Measurements from ENCODE around the gene CEACAM8. TPM values are rescaled to one million over a fixed set of nuclear protein-coding genes. Genes with fewer than 3 reads are reported as not detected.
"Not testable (repeated sequence)": the region's sequence is repeated elsewhere in the genome, so short reads cannot be mapped to it uniquely, and the experiment has no call there.

CEACAM8 gene
- total and polyA plus RNA-seq, 2 donors, result 0.41 to 1.7 TPM

- 95% methylated on average over 1 of the region's 1 CpG for WGBS
- H3K36me3 ChIP-seq (ENCODE audit: control insufficient read depth in 2 of 2, insufficient read depth in 2 of 2, low read length in 1 of 2), result no peaks in the 10 kb centered on the region
- no peaks in the 10 kb centered on the region for H3K9me3 ChIP-seq (ENCODE audit: control insufficient read depth in 2 of 2, insufficient read depth in 1 of 2, low read length in 1 of 2)
- no peak overlapping the region for H3K27ac ChIP-seq (ENCODE audit: low read depth in 1 of 2, low read length in 1 of 2)
- H3K27me3 ChIP-seq (ENCODE audit: control insufficient read depth in 2 of 2, insufficient read depth in 1 of 2, low read length in 1 of 2), result no peaks in the 10 kb centered on the region
- H3K4me3 ChIP-seq (ENCODE audit: low read length in 2 of 2), result no peak overlapping the region
- DNase-seq (ENCODE audit: low read depth in 6 of 9, low spot score in 9 of 9), result no peak
- H3K4me1 ChIP-seq (ENCODE audit: control insufficient read depth in 2 of 2, insufficient read depth in 2 of 2, low read length in 2 of 2), result no peaks in the 10 kb centered on the region
These were observed 24.5 kb upstream of the CEACAM8 start for GRCh38 chr19:42619271-42619670.

DNA sequence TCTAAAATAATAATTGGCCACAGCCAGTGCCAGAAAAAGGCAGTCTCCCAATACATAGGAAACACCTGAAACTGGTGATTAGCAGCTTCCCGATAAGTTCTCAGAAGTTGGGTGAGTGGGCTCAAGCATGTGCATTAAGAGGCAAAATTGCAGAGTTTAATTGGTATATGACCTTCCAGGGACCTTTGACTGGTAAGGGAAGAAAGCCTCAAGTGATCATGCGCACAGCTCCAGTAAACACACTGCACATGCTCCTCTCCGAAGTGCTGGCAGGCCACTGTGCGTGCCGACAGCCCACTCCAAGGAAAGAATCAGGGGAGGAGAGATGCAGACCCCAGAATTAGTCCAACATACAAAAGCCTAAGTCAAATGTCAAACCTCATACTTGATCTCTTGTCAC is 18.9 kb upstream of the CEACAM8 start:
- no peak overlapping the region for H3K27ac ChIP-seq (ENCODE audit: low read depth in 1 of 2, low read length in 1 of 2)
- H3K4me1 ChIP-seq (ENCODE audit: control insufficient read depth in 2 of 2, insufficient read depth in 2 of 2, low read length in 2 of 2), result no peaks in the 10 kb centered on the region
- no peak overlapping the region for H3K4me3 ChIP-seq (ENCODE audit: low read length in 2 of 2)
- no peaks in the 10 kb centered on the region for H3K36me3 ChIP-seq (ENCODE audit: control insufficient read depth in 2 of 2, insufficient read depth in 2 of 2, low read length in 1 of 2)
- no peaks in the 10 kb centered on the region for H3K9me3 ChIP-seq (ENCODE audit: control insufficient read depth in 2 of 2, insufficient read depth in 1 of 2, low read length in 1 of 2)
- no peaks in the 10 kb centered on the region for H3K27me3 ChIP-seq (ENCODE audit: control insufficient read depth in 2 of 2, insufficient read depth in 1 of 2, low read length in 1 of 2)
- no peak for DNase-seq (ENCODE audit: low read depth in 6 of 9, low spot score in 9 of 9)
- 91% methylated on average over 5 of the region's 5 CpGs for WGBS

- H3K27me3 ChIP-seq (ENCODE audit: control insufficient read depth in 2 of 2, insufficient read depth in 1 of 2, low read length in 1 of 2); H3K4me3 ChIP-seq (ENCODE audit: low read length in 2 of 2); H3K27ac ChIP-seq (ENCODE audit: low read depth in 1 of 2, low read length in 1 of 2); H3K9me3 ChIP-seq (ENCODE audit: control insufficient read depth in 2 of 2, insufficient read depth in 1 of 2, low read length in 1 of 2); DNase-seq (ENCODE audit: low read depth in 6 of 9, low spot score in 9 of 9); H3K4me1 ChIP-seq (ENCODE audit: control insufficient read depth in 2 of 2, insufficient read depth in 2 of 2, low read length in 2 of 2); H3K36me3 ChIP-seq (ENCODE audit: control insufficient read depth in 2 of 2, insufficient read depth in 2 of 2, low read length in 1 of 2): not testable (repeated sequence)
- 93% methylated on average over 27 of the region's 33 CpGs for WGBS
These were observed 15.7 kb upstream of the CEACAM8 start for GRCh38 chr19:42610401-42610915.

DNA sequence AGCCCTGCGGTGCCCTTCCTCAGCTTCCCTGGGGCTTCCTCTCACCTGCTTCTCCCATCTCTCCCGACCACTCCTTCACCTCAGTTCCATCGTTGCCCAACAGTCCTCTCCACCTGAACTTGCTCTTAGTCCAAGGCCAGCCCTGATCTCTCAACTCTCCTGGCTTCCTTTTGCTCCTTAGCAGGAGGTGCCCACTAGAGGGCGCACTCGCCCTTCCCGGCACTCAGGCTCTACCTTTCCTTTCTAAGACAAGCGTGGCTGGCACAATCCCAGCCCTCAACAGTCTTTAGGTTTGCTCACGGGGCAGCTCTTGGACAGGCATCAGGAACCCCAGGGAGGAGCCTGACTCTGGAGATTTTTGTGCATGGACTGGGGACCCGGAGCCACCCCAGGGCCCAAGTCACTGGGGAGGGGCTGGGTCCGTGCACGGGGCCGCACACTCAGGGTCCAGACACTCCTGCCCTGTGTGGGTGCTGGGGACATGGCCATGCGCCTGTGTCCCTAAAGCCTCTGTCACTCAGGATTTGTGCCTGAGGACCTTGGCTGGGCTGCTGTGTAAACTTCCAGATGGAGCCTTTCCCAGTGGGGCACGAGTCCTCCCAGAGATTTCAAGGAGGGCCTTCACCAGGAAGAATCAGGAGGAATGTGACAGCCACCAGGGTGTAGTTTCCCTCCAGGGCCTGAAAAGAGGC is 12.1 kb upstream of the CEACAM8 start:
- Histone ChIP-seq H3K27me3 (ENCODE audit: control insufficient read depth in 2 of 2, insufficient read depth in 1 of 2, low read length in 1 of 2) (no peaks in the 10 kb centered on the region), H3K27ac (ENCODE audit: low read depth in 1 of 2, low read length in 1 of 2) (no peak overlapping the region), H3K9me3 (ENCODE audit: control insufficient read depth in 2 of 2, insufficient read depth in 1 of 2, low read length in 1 of 2) (no peaks in the 10 kb centered on the region), H3K4me1 (ENCODE audit: control insufficient read depth in 2 of 2, insufficient read depth in 2 of 2, low read length in 2 of 2) (no peaks in the 10 kb centered on the region), H3K4me3 (ENCODE audit: low read length in 2 of 2) (no peak overlapping the region), H3K36me3 (ENCODE audit: control insufficient read depth in 2 of 2, insufficient read depth in 2 of 2, low read length in 1 of 2) (no peaks in the 10 kb centered on the region)
- WGBS, result 43% methylated on average over 14 of the region's 14 CpGs
- DNase-seq (ENCODE audit: low read depth in 6 of 9, low spot score in 9 of 9), result peak in 6 of 9 donors; percentile 4 to 44 (median 16)

- no peaks in the 10 kb centered on the region for H3K9me3 ChIP-seq (ENCODE audit: control insufficient read depth in 2 of 2, insufficient read depth in 1 of 2, low read length in 1 of 2)
- no peaks in the 10 kb centered on the region for H3K36me3 ChIP-seq (ENCODE audit: control insufficient read depth in 2 of 2, insufficient read depth in 2 of 2, low read length in 1 of 2)
- H3K27ac ChIP-seq (ENCODE audit: low read depth in 1 of 2, low read length in 1 of 2), result no peak overlapping the region
- WGBS, result 30% methylated on average over 5 of the region's 5 CpGs
- peak in 3 of 9 donors; percentile 4 to 37 (median 35) for DNase-seq (ENCODE audit: low read depth in 6 of 9, low spot score in 9 of 9)
- H3K27me3 ChIP-seq (ENCODE audit: control insufficient read depth in 2 of 2, insufficient read depth in 1 of 2, low read length in 1 of 2), result no peaks in the 10 kb centered on the region
- H3K4me3 ChIP-seq (ENCODE audit: low read length in 2 of 2), result no peak overlapping the region
- no peaks in the 10 kb centered on the region for H3K4me1 ChIP-seq (ENCODE audit: control insufficient read depth in 2 of 2, insufficient read depth in 2 of 2, low read length in 2 of 2)
These were observed 7.2 kb upstream of the CEACAM8 start for GRCh38 chr19:42601811-42602443.

DNA sequence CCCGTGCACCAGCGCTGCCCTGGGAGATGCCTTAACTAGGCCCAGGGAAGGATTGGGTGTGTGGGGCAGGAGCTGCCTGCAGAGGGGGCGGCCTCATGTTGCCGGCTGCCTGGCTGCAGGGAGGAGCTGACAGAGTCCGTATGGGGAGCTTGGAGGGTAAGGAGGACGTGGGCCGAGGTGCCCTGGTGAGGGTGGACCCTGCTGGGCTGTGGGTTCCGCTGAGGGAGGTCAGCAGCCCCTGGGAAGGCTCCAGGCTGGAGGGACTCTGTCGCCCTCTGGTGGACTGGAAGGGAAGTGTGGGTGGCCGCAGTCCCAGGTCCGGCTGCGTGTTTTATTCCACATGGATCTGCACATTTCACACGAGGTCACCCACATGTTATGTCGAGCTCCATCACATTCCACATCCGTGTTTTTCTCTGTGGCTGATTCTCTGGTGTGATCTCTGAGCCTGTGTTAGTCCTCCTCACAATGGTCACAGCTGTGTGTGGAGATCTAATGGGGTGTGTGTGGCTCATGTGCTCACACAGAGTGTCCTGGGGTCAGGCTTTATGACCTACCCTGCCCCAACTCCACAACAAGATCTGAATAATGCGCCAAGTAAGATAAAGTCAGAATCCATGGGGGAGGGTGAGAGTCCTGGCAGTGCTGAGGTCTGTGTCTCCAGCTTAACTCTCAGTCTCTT is 1.8 kb upstream of the CEACAM8 start:
- 20% methylated on average over 16 of the region's 16 CpGs for WGBS
- Histone ChIP-seq H3K4me3 (ENCODE audit: low read length in 2 of 2) (no peak overlapping the region), H3K27me3 (ENCODE audit: control insufficient read depth in 2 of 2, insufficient read depth in 1 of 2, low read length in 1 of 2) (no peaks in the 10 kb centered on the region), H3K27ac (ENCODE audit: low read depth in 1 of 2, low read length in 1 of 2) (no peak overlapping the region), H3K9me3 (ENCODE audit: control insufficient read depth in 2 of 2, insufficient read depth in 1 of 2, low read length in 1 of 2) (no peaks in the 10 kb centered on the region), H3K4me1 (ENCODE audit: control insufficient read depth in 2 of 2, insufficient read depth in 2 of 2, low read length in 2 of 2) (no peaks in the 10 kb centered on the region), H3K36me3 (ENCODE audit: control insufficient read depth in 2 of 2, insufficient read depth in 2 of 2, low read length in 1 of 2) (no peaks in the 10 kb centered on the region)
- peak in 4 of 9 donors; percentile 6 to 22 (median 10) for DNase-seq (ENCODE audit: low read depth in 6 of 9, low spot score in 9 of 9)

GRCh38 chr19:42595550-42596172 is 937 bp upstream of the CEACAM8 start:
- no peaks in the 10 kb centered on the region for H3K36me3 ChIP-seq (ENCODE audit: control insufficient read depth in 2 of 2, insufficient read depth in 2 of 2, low read length in 1 of 2)
- H3K27ac ChIP-seq (ENCODE audit: low read depth in 1 of 2, low read length in 1 of 2), result no peak overlapping the region
- 87% methylated on average over 11 of the region's 11 CpGs for WGBS
- H3K4me1 ChIP-seq (ENCODE audit: control insufficient read depth in 2 of 2, insufficient read depth in 2 of 2, low read length in 2 of 2), result no peaks in the 10 kb centered on the region
- no peaks in the 10 kb centered on the region for H3K27me3 ChIP-seq (ENCODE audit: control insufficient read depth in 2 of 2, insufficient read depth in 1 of 2, low read length in 1 of 2)
- H3K9me3 ChIP-seq (ENCODE audit: control insufficient read depth in 2 of 2, insufficient read depth in 1 of 2, low read length in 1 of 2), result no peaks in the 10 kb centered on the region
- DNase-seq (ENCODE audit: low read depth in 6 of 9, low spot score in 9 of 9), result no peak
- no peak overlapping the region for H3K4me3 ChIP-seq (ENCODE audit: low read length in 2 of 2)

DNA sequence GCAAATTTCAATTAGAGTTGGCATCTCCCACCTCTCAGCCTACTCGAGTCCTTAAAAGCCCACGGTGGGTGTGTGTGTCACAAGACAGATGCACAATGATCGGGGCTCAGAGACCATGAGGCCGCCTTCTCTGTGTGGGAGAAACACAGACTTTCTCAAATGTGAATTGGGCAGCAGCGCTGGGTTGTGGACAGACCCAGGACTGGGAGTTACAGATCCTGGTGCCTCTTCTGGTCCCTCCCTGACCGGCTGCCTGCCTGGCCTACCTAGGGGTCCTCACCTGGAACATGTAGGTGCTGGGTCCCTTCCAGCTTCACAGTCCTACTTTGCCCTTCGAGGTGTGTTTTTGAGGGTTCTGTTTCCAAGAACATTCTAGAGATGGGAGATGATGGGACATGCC is 4.9 kb downstream of the CEACAM8 start:
- WGBS, result 91% methylated on average over 7 of the region's 7 CpGs
- no peaks in the 10 kb centered on the region for H3K27me3 ChIP-seq (ENCODE audit: control insufficient read depth in 2 of 2, insufficient read depth in 1 of 2, low read length in 1 of 2)

GRCh38 chr19:42584466-42584865 is 10.3 kb downstream of the CEACAM8 start:
- no peak for DNase-seq (ENCODE audit: low read depth in 6 of 9, low spot score in 9 of 9)

More for the DNA sequence above, 4.9 kb downstream of the CEACAM8 start:
- H3K27ac ChIP-seq (ENCODE audit: low read depth in 1 of 2, low read length in 1 of 2), result no peak overlapping the region
- DNase-seq (ENCODE audit: low read depth in 6 of 9, low spot score in 9 of 9), result no peak
- no peaks in the 10 kb centered on the region for H3K36me3 ChIP-seq (ENCODE audit: control insufficient read depth in 2 of 2, insufficient read depth in 2 of 2, low read length in 1 of 2)
- no peak overlapping the region for H3K4me3 ChIP-seq (ENCODE audit: low read length in 2 of 2)
- no peaks in the 10 kb centered on the region for H3K9me3 ChIP-seq (ENCODE audit: control insufficient read depth in 2 of 2, insufficient read depth in 1 of 2, low read length in 1 of 2)
- no peaks in the 10 kb centered on the region for H3K4me1 ChIP-seq (ENCODE audit: control insufficient read depth in 2 of 2, insufficient read depth in 2 of 2, low read length in 2 of 2)

More at GRCh38 chr19:42584466-42584865, 10.3 kb downstream of the CEACAM8 start:
- Histone ChIP-seq H3K9me3 (ENCODE audit: control insufficient read depth in 2 of 2, insufficient read depth in 1 of 2, low read length in 1 of 2) (no peaks in the 10 kb centered on the region), H3K27ac (ENCODE audit: low read depth in 1 of 2, low read length in 1 of 2) (no peak overlapping the region), H3K27me3 (ENCODE audit: control insufficient read depth in 2 of 2, insufficient read depth in 1 of 2, low read length in 1 of 2) (no peaks in the 10 kb centered on the region), H3K4me3 (ENCODE audit: low read length in 2 of 2) (no peak overlapping the region), H3K4me1 (ENCODE audit: control insufficient read depth in 2 of 2, insufficient read depth in 2 of 2, low read length in 2 of 2) (no peaks in the 10 kb centered on the region), H3K36me3 (ENCODE audit: control insufficient read depth in 2 of 2, insufficient read depth in 2 of 2, low read length in 1 of 2) (no peaks in the 10 kb centered on the region)
